ENCODE measurements around the gene CREBBP.

CREBBP gene

GRCh38 chr16:3696425-3697218 is 183.9 kb downstream of the CREBBP start:
- no peak overlapping the region for H3K4me3 ChIP-seq (ENCODE audit: low read depth, low read length)
- no peaks in the 10 kb centered on the region for H3K27me3 ChIP-seq (replicated peaks)
- no peaks in the 10 kb centered on the region for H3K36me3 ChIP-seq (replicated peaks)
- TF ChIP-seq CTCF (IDR thresholded peaks at IDR 0.05; ENCODE audit: low read depth, low read length, missing control alignments): no peak
- peak; percentile 76 for DNase-seq
- in situ Hi-C loops (cut with HindIII; ENCODE audit: low pct_ligation_motif_present, low sequenced_read_pairs): no loop called here
- H3K27ac ChIP-seq: peak overlapping the region; percentile 62

GRCh38 chr16:3695610-3696369 is 184.7 kb downstream of the CREBBP start:
- H3K27me3 ChIP-seq (replicated peaks): no peaks in the 10 kb centered on the region
- H3K36me3 ChIP-seq (replicated peaks): no peaks in the 10 kb centered on the region
- in situ Hi-C loops (cut with HindIII; ENCODE audit: low pct_ligation_motif_present, low sequenced_read_pairs): no loop called here
- DNase-seq: no peak
- no peak for TF ChIP-seq CTCF (IDR thresholded peaks at IDR 0.05; ENCODE audit: low read depth, low read length, missing control alignments)
- no peak overlapping the region for H3K4me3 ChIP-seq (ENCODE audit: low read depth, low read length)
- no peak overlapping the region for H3K27ac ChIP-seq

- no peaks in the 10 kb centered on the region for H3K27me3 ChIP-seq (replicated peaks)
- in situ Hi-C loops (cut with HindIII; ENCODE audit: low pct_ligation_motif_present, low sequenced_read_pairs): no loop called here
- H3K36me3 ChIP-seq (replicated peaks): no peaks in the 10 kb centered on the region
- no peak for TF ChIP-seq CTCF (IDR thresholded peaks at IDR 0.05; ENCODE audit: low read depth, low read length, missing control alignments)
- no peak for DNase-seq
- H3K4me3 ChIP-seq (ENCODE audit: low read depth, low read length): no peak overlapping the region
- H3K27ac ChIP-seq: no peak overlapping the region
These were observed 186.5 kb downstream of the CREBBP start for GRCh38 chr16:3694051-3694450.

GRCh38 chr16:3691761-3692160 is 188.8 kb downstream of the CREBBP start:
- no peak for TF ChIP-seq CTCF (IDR thresholded peaks at IDR 0.05; ENCODE audit: low read depth, low read length, missing control alignments)
- Histone ChIP-seq H3K27ac (no peak overlapping the region), H3K36me3 (replicated peaks) (no peaks in the 10 kb centered on the region), H3K4me3 (ENCODE audit: low read depth, low read length) (no peak overlapping the region), H3K27me3 (replicated peaks) (no peaks in the 10 kb centered on the region)
- DNase-seq: no peak
- in situ Hi-C loops (cut with HindIII; ENCODE audit: low pct_ligation_motif_present, low sequenced_read_pairs): no loop called here

GRCh38 chr16:3690980-3691720 is 189.4 kb downstream of the CREBBP start:
- Histone ChIP-seq H3K4me3 (ENCODE audit: low read depth, low read length) (peak overlapping the region; percentile 41), H3K27me3 (replicated peaks) (no peaks in the 10 kb centered on the region), H3K36me3 (replicated peaks) (no peaks in the 10 kb centered on the region), H3K27ac (no peak overlapping the region)
- TF ChIP-seq CTCF (IDR thresholded peaks at IDR 0.05; ENCODE audit: low read depth, low read length, missing control alignments): peak; percentile 7
- DNase-seq: peak; percentile 6
- in situ Hi-C loops (cut with HindIII; ENCODE audit: low pct_ligation_motif_present, low sequenced_read_pairs): no loop called here
